ENCODE results near the gene C6orf58. TPM values are rescaled to one million over a fixed set of nuclear protein-coding genes. Genes with fewer than 3 reads are reported as not detected.

Gene C6orf58
- not detected for total RNA-seq

DNA sequence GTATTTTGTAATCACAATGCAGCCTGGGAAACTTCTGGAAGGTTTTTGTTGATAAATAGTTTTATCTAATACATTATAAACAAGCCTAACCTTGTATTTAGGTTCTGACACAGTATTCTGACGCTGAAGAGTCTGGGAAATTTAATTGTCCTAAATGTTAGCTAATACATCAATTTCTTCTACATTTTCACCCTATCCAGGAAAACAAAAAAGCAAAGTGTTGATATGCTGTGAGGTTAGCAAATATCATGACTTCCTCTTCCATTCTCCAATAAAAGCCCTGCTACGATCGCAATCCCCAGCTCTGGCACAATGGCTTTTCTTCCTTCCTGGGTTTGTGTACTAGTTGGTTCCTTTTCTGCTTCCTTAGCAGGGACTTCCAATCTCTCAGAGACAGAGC lies at the start of gene C6orf58:
Gene C6orf58 (plus strand): TSS at position 301 of the 400 bp plus-strand sequence. CDS start 12 bp downstream, at position 313.
- ATAC-seq = no peak
- DNase-seq (ENCODE audit: low spot score) = no peak
- intact Hi-C loops (cut with DNase I) = no loop called here

DNA sequence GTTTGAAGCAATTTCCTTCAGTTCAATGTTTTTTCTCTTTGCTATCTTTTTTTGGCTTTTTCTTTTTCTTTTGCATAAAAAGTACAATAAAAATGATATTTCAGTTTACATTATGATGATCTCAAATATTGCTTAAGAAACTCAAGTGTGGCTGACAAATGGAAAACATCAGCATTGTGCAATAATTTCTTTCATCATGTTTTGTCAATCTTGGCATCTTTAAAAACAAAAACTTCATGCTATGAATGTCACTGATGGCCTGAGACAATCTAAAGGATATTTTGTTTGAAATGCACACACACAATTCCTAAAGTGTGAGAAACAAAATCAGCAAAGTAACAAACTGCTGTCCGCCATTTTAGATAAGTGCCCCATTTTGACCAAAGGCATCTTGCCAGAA lies 44.0 kb upstream of the C6orf58 start:
- no peak for DNase-seq (ENCODE audit: low spot score)

DNA sequence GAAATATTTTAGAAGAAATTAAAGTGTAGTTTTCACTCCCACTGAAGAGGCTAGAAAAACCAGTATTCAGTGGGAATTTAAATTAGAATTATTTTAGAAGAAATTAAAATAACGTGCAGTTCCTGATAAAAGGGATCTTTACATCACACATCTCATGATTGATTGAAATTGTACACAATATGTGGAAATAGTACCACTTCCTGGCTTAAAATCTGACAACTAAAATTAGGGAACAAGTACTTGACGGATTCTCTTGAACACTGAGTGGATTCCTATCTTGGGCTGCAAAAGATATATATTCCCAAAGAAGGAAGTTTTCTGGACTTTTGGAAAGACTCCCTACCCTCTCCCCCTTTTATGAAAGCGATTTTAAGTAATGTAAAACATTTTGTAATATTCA lies 43.2 kb upstream of the C6orf58 start:
- ATAC-seq (no peak), DNase-seq (ENCODE audit: low spot score) (no peak)
- intact Hi-C loops (cut with DNase I) = no loop called here

More for the DNA sequence above, 44.0 kb upstream of the C6orf58 start:
- ATAC-seq = no peak
- intact Hi-C loops (cut with DNase I) = no loop called here

DNA sequence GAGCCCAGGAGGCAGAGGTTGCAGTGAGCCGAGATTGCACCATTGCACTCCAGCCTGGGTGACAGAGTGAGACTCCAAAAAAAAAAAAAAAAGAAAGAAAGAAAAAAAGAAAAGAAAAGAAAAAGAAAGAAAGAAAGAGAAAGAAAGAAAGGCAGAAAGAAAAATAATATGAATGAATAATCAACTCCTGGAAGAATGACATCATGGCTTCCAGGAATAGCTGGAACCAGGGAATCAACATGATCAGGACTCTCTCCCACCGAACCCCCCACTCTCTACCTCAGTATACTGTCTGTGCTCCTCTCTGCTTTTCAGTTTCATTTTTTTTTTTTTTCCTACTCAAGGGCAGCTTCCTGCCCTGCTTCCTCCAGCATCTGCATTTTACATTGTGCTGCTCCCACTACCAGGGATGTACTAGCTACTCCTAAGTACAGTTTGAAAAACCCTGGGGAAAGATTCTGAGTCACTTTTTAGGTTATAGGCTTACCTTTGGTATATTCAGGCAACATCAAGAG lies 38.2 kb upstream of the C6orf58 start:
- intact Hi-C loops (cut with DNase I) = no loop called here
- DNase-seq (ENCODE audit: low spot score) = no peak
- ATAC-seq = no peak

DNA sequence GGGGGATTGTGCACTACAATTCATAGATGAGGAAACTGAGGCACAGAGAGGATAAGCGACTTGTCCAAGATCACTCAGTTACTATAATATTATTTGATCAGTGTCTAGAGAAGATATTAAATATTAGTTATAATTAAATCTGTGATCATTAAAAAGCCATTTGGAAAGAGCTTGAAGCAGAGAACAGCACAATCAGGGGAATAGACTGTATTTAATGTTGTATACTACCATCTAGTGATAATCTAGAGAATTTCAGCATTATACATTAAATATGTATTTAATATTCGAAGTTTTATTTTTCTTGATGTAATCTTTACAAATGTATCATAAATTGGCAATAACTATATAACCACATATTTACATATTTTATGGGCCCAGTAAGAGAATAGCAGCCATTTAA lies 37.7 kb upstream of the C6orf58 start:
- no peak for DNase-seq (ENCODE audit: low spot score)
- ATAC-seq = peak; percentile 60
- intact Hi-C loops (cut with DNase I) = no loop called here

DNA sequence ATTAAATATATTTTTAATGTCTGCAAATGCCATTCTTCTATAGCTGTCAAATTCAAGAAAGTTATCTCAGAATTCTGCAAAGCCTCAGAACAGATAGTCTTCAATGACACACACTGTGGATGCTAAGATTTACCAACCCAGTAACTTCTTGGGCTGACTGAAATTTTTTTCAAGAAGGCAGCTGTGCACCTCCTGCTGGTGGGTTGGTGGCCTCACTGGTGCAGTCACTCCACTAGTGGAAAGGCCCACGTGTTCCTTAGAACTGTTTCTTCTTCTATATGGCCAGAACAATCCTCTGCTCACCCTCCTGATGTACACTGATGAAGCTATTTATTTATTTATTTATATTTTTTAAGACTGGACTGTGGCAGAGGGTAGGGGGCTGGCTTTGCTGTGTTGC lies 29.8 kb upstream of the C6orf58 start:
- intact Hi-C loops (cut with DNase I) = loop anchor here (10.0 kb wide), 1 partner anchor 242 kb away; no protein-coding TSS in a partner anchor
- DNase-seq (ENCODE audit: low spot score) (no peak), ATAC-seq (no peak)

DNA sequence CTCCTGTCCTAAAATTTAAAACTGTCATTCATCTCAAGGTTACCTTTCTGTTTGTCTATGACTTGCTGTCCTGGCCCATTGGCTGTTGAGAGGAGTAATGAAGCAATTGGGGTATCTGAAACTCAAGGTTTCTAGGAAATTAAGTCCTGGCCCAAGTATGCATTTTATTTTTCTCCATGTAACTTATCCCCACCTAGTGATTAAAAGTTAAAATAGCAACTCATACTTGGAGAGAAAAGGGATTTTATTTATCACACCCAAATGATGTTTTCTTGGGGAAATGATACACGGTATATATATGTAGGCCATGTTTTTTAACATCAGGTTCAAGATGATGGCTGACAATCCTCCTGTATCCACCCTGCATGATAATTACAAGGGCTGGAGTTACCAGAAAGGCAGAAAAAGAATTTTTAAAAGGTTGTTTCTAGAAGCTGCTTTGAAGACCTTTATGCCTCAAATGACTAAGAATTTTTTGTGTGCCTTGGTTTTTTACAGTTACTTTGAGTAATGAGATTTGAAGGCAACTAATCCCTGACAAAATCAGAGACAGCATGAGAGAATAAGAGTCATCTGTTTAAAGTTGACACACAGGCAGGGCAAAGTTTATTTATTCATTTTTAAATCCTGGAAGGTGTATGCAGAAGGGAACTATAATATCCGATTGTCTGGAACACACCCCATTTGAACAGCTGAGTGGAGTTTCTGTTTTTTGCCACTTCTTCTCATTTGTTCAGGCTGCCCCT lies 28.9 kb upstream of the C6orf58 start:
- DNase-seq (ENCODE audit: low spot score) (no peak), ATAC-seq (no peak)
- intact Hi-C loops (cut with DNase I) = loop anchor here (10.0 kb wide), 1 partner anchor 243 kb away; no protein-coding TSS in a partner anchor

DNA sequence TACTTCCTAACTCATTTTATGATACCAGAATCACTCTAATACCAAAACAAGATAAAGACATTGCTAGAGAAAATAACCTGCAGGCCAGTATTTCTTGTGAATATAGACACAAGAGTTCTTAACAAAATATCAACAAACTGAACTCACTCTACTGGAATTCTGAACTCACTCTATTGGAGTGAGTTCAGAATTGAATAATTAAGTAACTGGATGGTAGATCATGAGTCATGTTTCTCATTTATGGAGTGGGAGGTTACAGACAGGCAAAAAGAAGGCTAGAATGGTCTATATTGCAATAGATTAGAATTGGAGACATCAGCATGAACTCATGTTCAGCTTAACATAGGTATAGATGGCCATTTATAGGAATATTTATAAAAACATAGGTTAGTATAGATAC lies 26.6 kb upstream of the C6orf58 start:
- DNase-seq (ENCODE audit: low spot score) = no peak

DNA sequence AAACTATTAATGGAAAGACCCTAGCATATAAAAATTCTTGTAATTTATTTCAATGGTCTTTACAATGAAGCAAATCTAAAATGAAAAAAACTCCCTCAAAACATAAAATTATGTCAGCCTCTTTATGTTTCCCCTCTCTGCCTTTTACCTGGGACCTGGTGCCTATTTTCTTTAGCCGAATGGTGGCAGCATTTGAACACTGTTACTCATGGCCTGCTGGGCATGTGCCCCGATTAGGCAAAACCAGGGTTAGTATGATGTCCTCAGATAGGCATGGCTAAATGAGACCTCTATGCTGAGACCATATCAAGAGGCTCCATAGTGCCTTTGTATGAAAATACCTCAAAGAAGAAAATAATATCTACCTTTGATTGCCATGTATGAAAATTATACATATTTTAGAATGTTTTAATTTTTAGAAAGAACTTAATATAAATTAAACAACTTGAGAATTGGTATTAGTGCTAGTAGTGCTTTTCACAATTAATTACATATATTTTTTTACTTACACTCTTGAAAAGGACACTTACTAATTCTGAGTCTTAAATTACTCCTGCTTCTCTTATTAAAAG lies 22.5 kb upstream of the C6orf58 start:
- ATAC-seq = no peak
- intact Hi-C loops (cut with DNase I) = no loop called here

More for the DNA sequence above, 26.6 kb upstream of the C6orf58 start:
- intact Hi-C loops (cut with DNase I) = no loop called here
- ATAC-seq = no peak

DNA sequence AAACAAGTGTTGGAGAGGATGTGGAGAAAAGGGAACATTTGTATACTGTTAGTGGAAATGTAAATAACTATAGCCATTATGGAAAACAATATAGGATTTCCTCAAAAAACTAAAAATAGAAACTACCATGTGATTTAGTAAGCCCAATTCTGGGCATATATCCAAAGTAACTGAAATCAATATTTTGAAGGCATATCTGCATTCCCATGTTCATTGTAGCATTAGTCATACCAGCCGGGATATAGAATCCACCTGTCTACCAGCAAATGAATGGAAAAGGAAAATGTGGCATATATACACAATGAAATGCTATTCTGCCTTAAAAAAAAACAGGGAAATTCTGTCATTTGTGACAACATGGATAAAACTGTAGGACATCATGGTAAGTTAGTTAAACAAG lies 15.3 kb upstream of the C6orf58 start:
- intact Hi-C loops (cut with DNase I) = no loop called here
- no peak for ATAC-seq
- DNase-seq (ENCODE audit: low spot score) = no peak

More for the DNA sequence above, 22.5 kb upstream of the C6orf58 start:
- no peak for DNase-seq (ENCODE audit: low spot score)

DNA sequence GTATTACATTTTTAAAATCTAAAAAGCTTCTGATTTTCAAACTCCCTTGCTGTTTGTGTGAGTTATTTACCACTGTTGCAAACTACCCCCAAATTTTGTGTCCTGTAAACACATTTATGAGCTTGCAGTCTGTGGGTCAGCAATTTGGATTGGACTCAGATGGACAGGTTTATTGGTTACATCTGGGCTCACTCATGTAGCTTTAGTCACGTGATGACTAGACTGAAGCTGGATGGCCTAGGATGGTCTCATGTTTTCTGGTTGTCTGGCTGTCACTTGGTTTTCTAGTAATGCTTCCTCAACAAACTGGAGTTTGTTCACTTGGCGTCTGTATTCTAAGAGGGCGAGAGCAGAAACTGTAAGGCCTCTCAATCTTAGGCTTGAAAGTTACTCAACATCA lies 12.2 kb upstream of the C6orf58 start:
- intact Hi-C loops (cut with DNase I) = no loop called here
- ATAC-seq (no peak), DNase-seq (ENCODE audit: low spot score) (no peak)

DNA sequence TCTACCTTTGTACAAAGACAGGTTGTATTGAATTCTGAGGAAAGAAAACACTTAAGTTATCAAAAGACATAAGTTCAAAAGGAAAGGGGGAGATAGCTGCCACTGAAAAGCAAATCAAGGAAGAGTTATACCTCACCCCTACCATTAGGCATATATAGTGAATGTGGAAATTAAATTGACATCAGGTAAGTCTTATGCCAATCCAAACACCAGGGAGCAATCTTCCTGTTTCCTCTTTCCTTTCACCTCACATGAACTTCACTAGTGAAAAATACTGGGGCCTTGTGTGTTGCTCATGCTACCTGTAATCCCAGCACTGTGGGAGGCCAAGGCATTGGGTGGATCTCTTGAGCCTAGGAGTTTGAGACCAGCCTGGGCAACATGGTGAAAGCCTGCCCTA lies 10.9 kb upstream of the C6orf58 start:
- intact Hi-C loops (cut with DNase I) = no loop called here
- no peak for DNase-seq (ENCODE audit: low spot score)

DNA sequence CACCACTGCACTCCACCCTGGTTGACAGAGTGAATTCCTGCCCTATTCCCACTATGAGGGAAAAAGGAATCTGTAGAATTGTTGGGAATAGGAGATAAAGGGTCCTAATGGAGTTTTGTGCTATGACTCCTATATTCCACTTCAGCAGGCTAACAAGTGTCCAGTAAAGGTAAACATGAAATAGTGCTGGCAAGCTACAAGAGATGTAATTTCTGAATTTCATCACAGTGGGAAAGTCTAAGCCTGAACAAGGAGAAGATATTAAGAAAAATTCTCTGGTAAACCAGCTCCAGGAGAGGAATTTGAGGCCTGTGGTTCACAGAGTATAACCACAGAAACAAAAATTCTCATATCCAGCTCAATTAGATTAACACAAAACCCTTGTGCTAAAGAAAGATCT lies 10.3 kb upstream of the C6orf58 start:
- no peak for DNase-seq (ENCODE audit: low spot score)
- no peak for ATAC-seq
- intact Hi-C loops (cut with DNase I) = no loop called here

More for the DNA sequence above, 10.9 kb upstream of the C6orf58 start:
- no peak for ATAC-seq

DNA sequence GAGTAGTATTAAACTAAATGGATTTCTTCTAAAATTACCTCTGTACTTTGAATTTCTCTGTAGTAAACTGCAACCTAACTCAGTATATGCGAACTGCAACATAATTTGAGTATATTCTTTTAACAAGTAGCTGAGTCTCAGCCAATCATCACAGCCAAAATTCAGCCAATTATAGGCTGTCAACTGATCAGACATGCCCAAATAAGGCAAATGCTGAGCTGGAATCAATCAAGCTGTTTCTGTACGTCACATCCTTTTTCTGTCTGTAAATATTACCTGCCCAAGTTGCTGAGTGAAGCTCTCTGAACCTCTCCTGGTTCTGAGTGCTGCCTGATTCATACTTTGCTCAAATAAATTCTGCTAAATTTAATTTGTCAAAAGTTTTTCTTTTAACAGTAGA lies 9.5 kb upstream of the C6orf58 start:
- no peak for DNase-seq (ENCODE audit: low spot score)
- ATAC-seq = no peak
- intact Hi-C loops (cut with DNase I) = no loop called here

DNA sequence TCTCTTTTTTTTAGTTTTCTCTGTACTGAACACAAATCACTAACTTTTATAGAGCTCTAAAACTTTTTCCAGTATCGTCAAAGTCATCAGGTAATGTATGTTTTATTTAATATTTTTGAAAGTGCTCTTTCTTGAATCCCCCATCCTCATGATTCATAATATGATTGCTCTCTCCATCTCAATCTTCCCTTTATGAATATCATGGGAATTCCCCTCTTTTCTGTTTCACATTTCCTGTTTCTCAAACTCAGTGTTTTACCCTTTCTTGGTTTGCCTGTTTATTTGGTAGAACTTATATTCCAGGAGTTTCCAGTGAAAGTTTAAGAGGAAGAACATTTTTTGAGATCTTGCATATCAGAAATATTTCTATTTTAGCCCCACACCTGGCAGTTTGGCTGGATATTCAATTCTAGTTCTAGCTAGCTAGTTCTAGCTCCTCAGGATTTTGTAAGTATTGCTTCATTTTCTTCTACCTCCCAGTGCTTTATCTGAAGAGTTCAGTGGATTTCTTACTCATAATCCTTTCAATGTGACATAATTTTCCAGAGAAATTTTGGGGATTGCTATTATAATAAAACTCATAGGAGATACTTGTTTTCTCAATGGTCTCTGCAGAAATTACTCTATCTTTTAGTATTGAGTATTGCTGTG lies 6.1 kb upstream of the C6orf58 start:
- DNase-seq (ENCODE audit: low spot score) = no peak
- intact Hi-C loops (cut with DNase I) = no loop called here
- no peak for ATAC-seq

DNA sequence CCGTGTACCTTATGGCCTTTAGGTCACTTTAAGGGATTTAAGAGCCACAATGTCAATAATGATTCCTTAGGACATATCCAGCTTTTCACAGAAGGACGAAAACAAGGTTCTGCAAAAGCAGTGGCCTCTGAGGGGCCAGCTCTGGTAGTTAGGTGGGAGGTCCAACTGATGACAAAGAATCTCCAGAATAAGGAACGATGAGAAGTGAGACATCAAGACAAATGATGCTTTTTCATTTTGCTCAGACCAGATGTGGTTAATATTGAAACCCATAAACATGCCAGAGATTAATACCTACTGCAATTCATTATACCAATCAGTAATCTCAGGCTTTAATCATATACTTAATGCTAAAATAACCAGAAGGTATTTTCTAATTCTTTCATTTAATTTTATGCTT lies 1.9 kb downstream of the C6orf58 start:
- ATAC-seq (no peak), DNase-seq (ENCODE audit: low spot score) (no peak)
- intact Hi-C loops (cut with DNase I) = no loop called here

DNA sequence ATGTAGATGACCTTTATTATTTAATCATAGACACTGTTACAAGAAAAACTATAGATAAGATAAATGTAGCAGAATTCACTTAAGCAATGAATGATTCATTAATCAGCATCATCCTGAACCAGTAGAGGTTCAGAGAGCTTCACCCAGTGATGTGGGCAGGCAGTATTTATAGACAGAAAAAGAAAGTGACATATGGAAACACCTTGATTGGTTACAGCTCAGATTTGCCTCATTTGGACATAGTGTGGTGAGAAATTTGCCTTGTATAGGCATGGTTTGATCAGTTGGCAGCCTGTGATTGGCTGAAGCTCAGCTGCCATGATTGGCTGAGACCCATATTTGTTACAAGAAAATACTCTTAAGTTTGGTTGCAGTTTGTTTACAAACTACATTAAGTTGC lies 4.6 kb downstream of the C6orf58 start:
- intact Hi-C loops (cut with DNase I) = no loop called here
- no peak for DNase-seq (ENCODE audit: low spot score)
- ATAC-seq = no peak

DNA sequence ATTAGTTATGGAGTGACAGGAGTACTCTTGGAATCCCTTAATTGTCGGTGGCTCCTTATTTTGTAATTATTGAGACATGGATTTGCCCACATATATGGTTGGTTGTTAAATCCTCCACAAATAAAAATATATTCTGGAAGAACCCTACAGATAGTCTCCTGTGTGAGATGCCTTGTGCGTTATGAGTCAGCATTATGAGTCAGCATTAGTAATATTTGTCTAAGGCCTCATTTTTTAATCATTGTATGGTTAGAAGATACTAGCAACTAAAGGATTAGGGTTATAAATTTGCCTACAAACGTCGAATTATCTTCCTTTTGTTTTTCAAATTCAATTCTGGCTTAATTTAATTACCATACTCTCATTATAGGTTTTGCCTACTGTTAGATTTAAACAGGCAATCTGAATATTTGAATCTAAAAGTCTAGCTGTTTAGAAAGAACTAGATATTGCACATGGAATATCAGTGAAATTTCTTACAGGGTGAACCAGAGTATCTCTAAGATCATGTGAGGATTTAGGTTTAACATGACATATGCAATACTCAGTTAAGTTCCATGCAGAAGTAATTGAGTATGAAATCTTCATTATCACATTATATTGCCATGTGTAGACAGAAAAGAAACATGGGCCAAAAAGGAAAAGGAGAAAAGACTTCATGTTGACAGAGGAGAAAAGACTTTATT lies 5.9 kb downstream of the C6orf58 start:
- intact Hi-C loops (cut with DNase I) = no loop called here
- ATAC-seq = no peak
- no peak for DNase-seq (ENCODE audit: low spot score)

DNA sequence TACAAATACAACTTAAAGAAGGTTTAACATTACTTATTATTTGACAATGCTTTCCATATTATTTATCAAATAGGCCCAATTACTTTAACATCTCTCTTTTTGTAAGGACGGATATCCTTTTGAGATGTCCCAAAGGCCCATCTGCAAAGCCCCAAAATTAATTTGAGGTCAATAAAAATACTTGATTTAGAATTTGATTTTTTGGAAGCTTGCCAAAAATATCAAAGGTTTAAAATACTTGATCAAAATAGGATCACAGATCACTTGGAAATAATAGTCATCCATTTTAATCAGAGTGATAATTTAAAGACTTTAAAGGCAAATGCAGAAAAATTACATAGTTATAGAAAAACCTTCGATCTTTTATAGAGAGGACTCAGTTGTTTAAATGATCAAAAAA lies 8.1 kb downstream of the C6orf58 start:
- ATAC-seq = no peak
- intact Hi-C loops (cut with DNase I) = no loop called here
- no peak for DNase-seq (ENCODE audit: low spot score)

DNA sequence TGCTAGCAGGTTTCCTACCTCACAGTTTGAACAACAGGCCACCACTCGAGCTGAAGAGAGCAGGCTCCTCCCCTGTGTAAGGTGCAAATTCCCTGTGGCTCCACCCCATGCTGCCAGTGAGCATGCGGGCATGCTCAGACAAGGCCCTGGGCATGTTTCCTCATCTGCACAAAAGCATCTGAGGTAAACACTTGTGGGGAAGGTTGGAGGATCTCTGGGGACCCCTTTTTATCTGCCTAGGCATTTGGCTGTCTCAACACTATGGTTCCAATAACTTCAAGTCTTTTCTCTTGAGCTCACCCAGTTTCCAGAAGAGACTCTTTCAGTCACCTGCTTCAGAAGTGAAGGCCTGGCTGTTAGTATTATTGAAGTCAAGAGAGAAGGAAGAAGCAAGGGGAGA lies 9.4 kb downstream of the C6orf58 start:
- no peak for DNase-seq (ENCODE audit: low spot score)
- ATAC-seq = no peak
- intact Hi-C loops (cut with DNase I) = no loop called here
